NCI-H1694 treated with DMSO at 0.1 percent for 48 hours (cell line): Measurements from ENCODE around the gene ATP6V1F.

ENCODE experiments used
- DNase-seq: peaks from one replicate; lab custom pipeline; 2025; lab: John Stamatoyannopoulos, UW

ATP6V1F gene

DNA sequence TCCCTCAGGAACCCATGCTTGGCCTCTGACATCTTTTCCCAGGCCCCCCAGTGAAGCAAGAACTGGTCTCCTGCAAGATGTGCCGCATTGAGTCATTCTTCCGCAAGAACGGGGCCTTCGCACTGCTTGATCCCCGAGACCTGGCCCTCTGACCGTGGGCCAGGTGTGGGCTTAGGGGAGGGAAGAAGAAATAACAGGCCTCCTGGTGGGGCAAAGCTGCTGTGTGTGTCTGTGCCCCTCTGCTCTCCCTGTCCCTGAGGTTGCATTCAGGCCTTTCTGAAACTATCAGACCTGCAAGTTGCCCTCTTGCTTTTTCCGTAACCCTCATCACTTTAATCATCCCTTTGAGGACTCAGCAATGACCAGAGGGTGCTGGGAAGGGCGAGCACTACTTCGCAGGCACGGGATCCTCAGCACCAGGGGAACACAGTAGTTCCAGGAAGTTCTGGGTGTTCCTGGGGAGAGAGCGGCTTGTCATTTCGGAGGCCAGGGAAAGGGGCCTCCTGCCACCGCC, 6.0 kb downstream of the ATP6V1F start:
- no peak for DNase-seq

DNA sequence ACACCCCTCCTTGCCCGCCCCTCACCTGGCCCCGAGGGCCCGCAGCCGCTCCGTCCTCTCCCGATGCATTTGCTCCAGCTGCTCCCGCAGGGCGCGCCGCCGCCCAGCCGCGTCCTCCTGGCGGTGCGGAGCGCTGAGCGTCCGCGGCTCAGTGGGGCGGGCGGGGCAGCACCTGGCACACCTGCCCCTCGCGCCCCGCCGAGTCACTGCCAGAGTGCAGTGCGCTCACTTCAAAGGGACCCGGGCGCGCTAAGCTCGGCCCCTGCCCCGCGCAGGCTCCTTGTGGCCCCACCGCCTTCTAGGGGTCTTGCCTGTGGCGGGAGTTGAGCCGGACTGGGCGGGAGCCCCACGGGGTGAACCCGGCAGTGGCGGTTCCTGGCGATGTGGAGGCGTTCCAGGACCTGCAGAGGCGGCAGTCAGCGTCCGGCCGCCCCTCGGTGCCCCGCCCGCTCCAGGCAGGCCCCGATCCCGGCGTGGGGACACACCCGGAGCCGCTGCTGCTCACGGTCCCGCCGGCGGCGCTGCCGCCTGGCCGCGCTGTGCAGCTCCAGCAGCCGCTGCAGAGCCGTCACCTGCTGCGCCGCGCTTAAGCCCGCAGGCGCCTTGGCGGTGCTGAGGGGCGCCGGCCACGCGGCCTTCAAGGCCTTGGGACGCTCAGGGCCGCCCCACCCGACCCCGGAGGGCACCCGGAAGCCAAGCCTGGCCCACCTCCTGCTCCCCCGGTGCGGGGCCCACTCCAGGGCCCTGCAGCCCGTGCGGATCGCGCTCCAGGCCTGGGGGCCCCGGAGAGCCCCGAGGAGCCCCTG, 6.7 kb downstream of the ATP6V1F start:
- peak; percentile 14 for DNase-seq

DNA sequence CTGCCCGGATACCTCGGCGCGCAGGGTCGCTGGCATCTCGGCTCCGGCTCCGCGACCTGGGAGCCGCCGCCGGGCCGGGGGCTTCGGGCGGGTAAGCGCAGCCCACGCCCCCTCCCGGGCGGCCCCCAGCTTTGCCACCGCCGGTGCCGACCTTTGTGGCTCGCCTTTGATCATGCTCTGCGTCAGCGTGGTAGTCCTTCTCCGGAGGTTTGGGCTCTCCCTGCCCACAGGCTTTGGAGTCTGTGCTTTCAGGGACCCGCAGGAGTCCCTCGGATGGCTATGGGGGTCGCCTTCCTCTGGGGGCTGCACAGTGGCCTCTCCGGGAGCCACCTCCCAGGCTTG, 7.3 kb downstream of the ATP6V1F start:
- DNase-seq: no peak

DNA sequence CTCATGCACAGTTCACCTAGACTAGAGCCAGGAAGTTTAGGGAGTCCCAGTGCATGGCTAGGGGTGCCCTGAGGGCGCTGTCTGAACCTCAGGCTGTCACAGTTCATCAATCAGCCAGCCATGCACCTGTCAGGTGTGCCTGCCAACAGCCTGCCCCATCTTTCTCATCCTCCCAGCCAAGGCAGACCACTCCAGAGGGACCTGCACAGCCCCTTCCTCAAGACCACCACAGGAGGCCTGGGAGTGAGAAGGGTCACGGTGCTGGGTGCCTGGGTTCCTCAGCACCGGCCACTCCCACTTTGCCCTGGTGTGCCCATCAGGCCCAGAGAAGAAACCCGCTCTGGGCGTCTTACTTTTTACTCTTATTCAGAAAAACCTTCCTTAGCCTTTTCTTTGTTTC, 8.4 kb downstream of the ATP6V1F start:
- DNase-seq: no peak

GRCh38 chr7:128872394-128872824, 9.8 kb downstream of the ATP6V1F start:
- no peak for DNase-seq

DNA sequence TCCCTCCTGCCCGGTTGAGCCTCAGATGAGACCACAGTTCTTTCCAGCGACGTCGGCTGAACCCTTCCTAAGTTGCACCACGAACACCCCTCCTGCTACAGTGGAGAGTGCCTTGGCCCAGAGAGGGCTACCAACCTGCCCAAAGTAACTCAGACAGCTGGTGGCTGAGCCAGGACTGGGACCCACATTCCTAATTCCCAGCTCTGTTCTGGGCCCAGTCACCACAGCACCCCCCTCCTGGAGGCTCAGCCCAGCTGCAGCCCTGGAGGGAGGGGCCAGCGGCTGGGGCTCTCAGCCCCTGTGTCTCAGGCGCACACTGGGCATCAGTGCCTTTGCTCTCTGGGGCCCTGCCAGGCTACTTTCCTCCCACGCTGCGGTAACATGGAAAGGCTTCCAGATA, 10.6 kb downstream of the ATP6V1F start:
- no peak for DNase-seq

GRCh38 chr7:128874140-128875031, 11.7 kb downstream of the ATP6V1F start:
- DNase-seq: no peak

DNA sequence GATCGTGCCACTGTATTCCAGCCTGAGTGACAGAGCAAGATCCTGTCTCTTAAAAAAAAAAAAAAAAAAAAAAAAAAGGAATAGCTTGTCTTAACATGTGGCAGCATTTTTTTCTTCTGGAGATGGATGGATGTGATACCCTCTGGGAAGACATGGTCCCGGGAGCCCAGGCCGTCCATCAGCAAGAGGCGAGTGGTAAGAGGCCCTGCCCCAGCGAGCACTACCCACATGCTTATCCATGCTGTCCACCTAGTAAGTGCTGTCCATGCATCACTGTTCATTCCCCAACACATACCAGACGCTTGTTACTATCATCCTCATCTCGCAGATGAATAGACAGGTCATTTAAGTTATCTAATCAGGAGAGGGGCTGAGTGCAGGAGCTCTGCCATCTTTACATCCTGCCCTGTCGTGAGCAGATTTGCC, 12.9 kb downstream of the ATP6V1F start:
- DNase-seq: no peak

GRCh38 chr7:128876127-128876526, 13.5 kb downstream of the ATP6V1F start:
- no peak for DNase-seq

- DNase-seq: no peak
These were observed 13.9 kb downstream of the ATP6V1F start for GRCh38 chr7:128876586-128876977.

DNA sequence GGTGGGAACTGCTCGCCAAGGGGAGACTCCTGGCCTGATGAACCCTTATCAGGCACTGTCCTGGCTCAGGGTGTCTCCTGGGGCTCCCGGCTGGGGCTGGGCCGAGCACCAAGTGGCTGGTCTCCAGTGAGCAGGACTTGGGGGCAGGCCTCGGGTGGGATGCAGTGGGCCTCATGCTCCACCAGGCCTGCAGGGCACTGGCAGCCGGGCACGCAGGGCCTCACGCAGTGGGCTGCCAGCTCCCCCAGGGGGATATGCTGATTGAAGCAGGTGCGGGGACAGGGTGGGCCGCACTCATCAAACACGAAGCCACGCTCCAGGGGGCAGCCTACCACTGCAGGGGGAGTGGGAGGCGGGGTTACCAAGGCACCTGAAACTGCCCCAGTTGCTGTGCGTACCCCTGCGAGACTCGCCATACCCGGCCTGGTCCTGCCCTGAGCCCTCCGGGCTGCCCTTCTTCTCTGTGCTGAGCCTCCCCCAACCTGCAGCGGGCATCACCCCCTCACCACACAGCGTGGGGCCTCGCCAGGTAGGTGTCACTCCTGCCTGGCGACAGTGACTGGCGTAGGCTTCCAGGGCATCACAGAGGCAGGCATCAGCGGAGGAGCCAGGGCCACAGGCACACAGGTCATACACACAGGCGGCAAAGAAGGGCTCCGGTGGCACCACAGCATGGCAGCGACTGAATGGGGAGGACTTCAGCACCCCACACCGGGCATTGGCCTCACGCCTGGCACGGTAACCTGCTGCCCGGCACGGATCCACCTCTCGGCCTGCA, 14.5 kb downstream of the ATP6V1F start:
- DNase-seq: no peak

DNA sequence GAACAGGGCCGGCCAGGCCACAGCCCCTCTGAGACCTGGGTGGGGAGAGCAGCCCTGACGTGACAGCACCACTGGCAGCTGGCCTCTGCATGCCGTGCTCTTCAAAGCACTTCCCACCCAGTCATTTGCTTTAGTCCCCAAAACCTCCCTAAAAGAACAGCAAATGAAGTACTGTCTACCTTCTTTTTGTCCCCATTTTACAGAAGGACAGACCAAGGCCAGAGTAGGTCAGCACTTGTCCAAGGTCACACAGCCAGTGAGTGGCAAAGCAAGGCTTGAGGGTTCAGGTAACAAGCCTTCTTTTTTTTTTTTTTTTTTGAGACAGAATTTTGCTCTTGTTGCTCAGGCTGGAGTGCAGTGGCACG, 15.1 kb downstream of the ATP6V1F start:
- no peak for DNase-seq

DNA sequence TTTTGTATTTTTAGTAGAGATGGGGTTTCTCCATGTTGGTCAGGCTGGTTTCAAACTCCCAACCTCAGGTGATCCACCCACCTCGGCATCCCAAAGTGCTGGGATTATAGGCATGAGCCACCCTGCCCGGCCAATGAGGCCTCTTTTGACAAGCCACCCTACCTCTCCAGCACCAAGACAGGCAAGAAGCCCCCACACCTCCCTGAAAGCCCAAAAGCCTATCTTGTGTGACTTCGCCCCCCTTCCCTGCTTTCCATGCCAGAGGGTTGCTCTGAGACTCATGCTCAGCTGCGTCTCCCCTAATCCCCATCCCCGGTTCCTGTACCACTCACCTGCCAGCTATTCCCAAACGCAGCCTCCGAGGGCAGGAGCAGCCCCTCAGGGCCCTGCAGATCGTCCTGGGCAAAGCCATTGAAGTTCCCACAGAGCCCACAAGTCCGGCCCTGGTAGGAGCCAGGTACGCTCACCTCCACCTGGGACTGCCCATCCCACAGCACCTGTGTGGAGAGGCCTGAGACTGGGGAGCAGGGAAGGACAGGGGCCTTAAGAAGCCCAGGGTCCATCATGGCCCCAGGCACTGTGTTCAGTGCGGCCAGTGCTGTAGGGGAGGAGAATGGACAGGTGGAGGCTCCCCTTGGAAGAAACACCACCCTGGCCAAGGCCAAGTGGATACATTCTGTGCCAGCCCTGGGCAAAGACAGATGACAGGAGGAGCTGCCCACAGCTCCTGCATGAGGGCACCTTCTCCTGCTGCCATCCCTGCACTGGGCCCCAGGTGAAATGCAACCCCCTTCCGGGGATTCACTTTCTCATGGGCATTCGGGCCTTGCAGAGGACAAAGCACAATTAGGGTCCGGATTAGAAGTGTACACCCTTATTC, 15.8 kb downstream of the ATP6V1F start:
- DNase-seq: no peak

DNA sequence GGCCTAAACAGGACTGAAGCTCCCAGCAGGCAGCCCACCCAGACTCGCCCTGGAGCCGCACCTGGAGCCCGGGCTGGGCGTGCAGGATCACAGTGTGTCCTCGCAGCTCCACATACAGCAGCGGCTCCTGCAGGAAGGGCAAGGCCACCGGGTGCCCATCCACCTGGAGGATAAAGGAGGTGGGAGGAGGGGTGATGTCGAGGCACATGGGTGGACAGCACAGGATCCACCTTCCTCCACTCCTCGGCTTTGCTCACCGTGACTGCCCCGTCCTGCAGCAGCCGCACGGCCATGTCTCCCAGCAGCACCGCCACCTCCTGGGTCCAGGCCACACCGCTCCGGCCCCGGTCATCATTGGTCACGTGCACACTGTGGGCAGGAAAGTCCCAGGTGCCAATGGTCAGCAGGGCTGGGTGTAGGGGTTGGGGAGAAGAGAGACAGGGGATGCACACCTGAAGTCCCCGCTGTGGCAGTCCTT, 16.8 kb downstream of the ATP6V1F start:
- no peak for DNase-seq

- peak; percentile 52 for DNase-seq
These were observed 17.5 kb downstream of the ATP6V1F start for GRCh38 chr7:128879939-128880746.

GRCh38 chr7:128880791-128881457, 18.3 kb downstream of the ATP6V1F start:
- no peak for DNase-seq

GRCh38 chr7:128881458-128882125, 18.9 kb downstream of the ATP6V1F start:
- DNase-seq: no peak

DNA sequence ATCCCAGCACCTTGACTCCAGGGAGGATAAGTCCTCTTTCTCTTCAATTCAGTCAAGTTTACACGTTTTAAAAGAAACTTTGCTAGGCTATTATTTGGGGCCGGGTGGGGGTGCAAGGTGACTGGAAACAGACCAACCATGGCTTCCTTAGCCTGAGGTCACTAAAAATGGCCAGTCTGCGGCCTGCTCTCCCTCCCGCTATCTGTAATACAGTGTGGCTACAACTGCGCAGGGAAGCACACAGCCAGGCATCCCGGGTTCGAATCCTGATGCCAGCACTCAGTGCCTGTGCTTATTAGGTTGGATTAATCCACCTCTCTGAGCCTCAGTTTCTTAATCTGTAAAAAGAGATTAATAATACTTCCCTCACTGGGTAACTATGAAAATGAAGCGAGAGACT, 19.5 kb downstream of the ATP6V1F start:
- no peak for DNase-seq
